ENCODE results near the gene CPED1. TPM values are rescaled to one million over a fixed set of nuclear protein-coding genes. Genes with fewer than 3 reads are reported as not detected.

CPED1 gene
- total RNA-seq, 4 donors from 2014 or later: 1.9 to 4.4 (median 3.7) TPM

GRCh38 chr7:121107923-121108498, 119.5 kb downstream of the CPED1 start:
- no peak overlapping the region for H3K4me3 ChIP-seq (ENCODE audit: low read depth, poor library complexity, severe bottlenecking)
- no peak for DNase-seq (ENCODE audit: low spot score in 2 of 2)
- TF ChIP-seq POLR2A (IDR thresholded peaks at IDR 0.05) (no peak), CTCF (IDR thresholded peaks at IDR 0.05) (peak in 1 of 3 donors; percentile 49)
- intact Hi-C loops (cut with DNase I; ENCODE audit: low total_unique reads): no loop called here
- WGBS, 2 donors: 71 to 73% methylated on average over 1 of the region's 1 CpG

- DNase-seq (ENCODE audit: low spot score in 2 of 2): no peak
- intact Hi-C loops (cut with DNase I; ENCODE audit: low total_unique reads): no loop called here
- 84 to 88% methylated on average over 6 of the region's 6 CpGs for WGBS, 2 donors
- TF ChIP-seq CTCF (IDR thresholded peaks at IDR 0.05) (no peak), POLR2A (IDR thresholded peaks at IDR 0.05) (no peak)
- H3K4me3 ChIP-seq (ENCODE audit: low read depth, poor library complexity, severe bottlenecking): no peak overlapping the region
Observed at GRCh38 chr7:121109145-121109544, 120.6 kb downstream of the CPED1 start.

- no peak overlapping the region for H3K4me3 ChIP-seq (ENCODE audit: low read depth, poor library complexity, severe bottlenecking)
- TF ChIP-seq CTCF (IDR thresholded peaks at IDR 0.05) (no peak), POLR2A (IDR thresholded peaks at IDR 0.05) (no peak)
- intact Hi-C loops (cut with DNase I; ENCODE audit: low total_unique reads): no loop called here
- no peak for DNase-seq (ENCODE audit: low spot score in 2 of 2)
Observed at GRCh38 chr7:121113288-121113687, 124.8 kb downstream of the CPED1 start.

DNA sequence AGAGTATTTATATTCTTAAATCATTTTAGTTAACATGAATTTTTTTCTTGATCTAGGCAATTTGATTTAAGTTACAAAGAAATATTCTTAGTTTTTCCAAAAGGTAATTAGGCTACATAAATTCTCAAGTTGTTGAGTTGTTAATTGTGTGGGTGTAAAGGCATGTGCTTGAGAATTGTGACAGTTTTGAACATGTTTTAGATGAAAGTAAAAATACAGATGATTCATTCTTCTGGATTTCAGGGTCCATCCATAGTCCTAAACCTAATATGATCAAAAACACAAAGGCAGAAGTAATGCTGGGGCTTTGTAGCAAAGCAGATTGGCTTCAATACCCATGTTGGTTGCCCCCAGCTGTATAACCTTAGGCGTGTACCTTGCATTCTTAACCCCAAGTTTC, 127.9 kb downstream of the CPED1 start:
- TF ChIP-seq CTCF (IDR thresholded peaks at IDR 0.05): no peak
- TF ChIP-seq POLR2A (IDR thresholded peaks at IDR 0.05): no peak
- intact Hi-C loops (cut with DNase I; ENCODE audit: low total_unique reads): no loop called here
- 64 to 67% methylated on average over 1 of the region's 1 CpG for WGBS, 2 donors
- H3K4me3 ChIP-seq (ENCODE audit: low read depth, poor library complexity, severe bottlenecking): no peak overlapping the region
- no peak for DNase-seq (ENCODE audit: low spot score in 2 of 2)

DNA sequence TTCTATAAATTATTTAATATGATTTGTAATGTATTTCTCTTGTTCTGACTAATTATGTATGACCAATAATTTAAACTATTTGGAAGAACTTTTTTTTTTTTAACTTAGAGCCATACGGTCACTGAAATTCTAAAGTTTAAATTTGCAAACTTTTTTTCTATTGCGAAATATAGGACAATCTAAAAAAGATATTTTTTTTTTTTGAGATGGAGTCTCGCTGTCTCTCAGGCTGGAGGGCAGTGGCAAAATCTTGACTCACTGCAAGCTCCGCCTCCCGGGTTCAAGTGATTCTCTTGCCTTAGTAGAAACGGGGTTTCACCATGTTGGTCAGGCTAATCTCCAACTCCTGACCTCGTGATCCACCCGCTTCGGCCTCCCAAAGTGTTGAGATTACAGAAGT, 130.5 kb downstream of the CPED1 start:
- 96 to 98% methylated on average over 9 of the region's 9 CpGs for WGBS, 2 donors

More for the DNA sequence above, 130.5 kb downstream of the CPED1 start:
- intact Hi-C loops (cut with DNase I; ENCODE audit: low total_unique reads): no loop called here
- no peak for DNase-seq (ENCODE audit: low spot score in 2 of 2)
- TF ChIP-seq CTCF (IDR thresholded peaks at IDR 0.05) (no peak), POLR2A (IDR thresholded peaks at IDR 0.05) (no peak)
- no peak overlapping the region for H3K4me3 ChIP-seq (ENCODE audit: low read depth, poor library complexity, severe bottlenecking)
